OCI-LY7 (cell line): Measurements from ENCODE around the gene MAP2K1. TPM values are rescaled to one million over a fixed set of nuclear protein-coding genes. Genes with fewer than 3 reads are reported as not detected.

Source experiments
- BruUV-seq: library from RNA; stranded (reverse); fragments of 400-500 nt; replicated peaks from 2 replicates; lab custom pipeline; 2021; lab: Mats Ljungman, UMichigan
- CTCF ChIA-PET: fragments of 300-600 bp; sonication (Branson Sonifier 250); formaldehyde crosslinking; loops from one replicate; lab custom pipeline; 2022; ENCODE audit warnings: antibody characterized with exemption; ENCODE audit not compliant: unreplicated experiment; lab: Charles Lee
- POLR2A ChIA-PET: fragments of 300-600 bp; sonication (Branson Sonifier 250); formaldehyde crosslinking; loops from one replicate; lab custom pipeline; 2022; ENCODE audit warnings: antibody characterized with exemption; lab: Charles Lee
- DNase-seq: peaks from one replicate; pipeline ENCODE4 v3.0.0-alpha.2; 2015; ENCODE audit warnings: low spot score
- H2AFZ ChIP-seq: fragments of 200-600 bp; sonication (generic), shearing (Covaris generic); 2 replicates; pipeline ENCODE4 v1.6.1; 2014; ENCODE audit warnings: mild to moderate bottlenecking, antibody characterized with exemption, low read length, moderate library complexity
- H3K27ac ChIP-seq: fragments of 200-600 bp; sonication (generic); 2 replicates; pipeline ENCODE4 v1.5.1; 2014; ENCODE audit warnings: mixed run types, low read depth, mild to moderate bottlenecking, moderate library complexity, low read length, inconsistent platforms; ENCODE audit not compliant: poor library complexity, severe bottlenecking
- H3K36me3 ChIP-seq: fragments of 200-600 bp; sonication (generic); 2 replicates; pipeline ENCODE4 v1.6.1; 2014; ENCODE audit warnings: mild to moderate bottlenecking, antibody characterized with exemption, low read length, moderate library complexity, mixed read lengths; ENCODE audit not compliant: insufficient read depth
- H3K4me1 ChIP-seq: fragments of 200-600 bp; sonication (generic); 2 replicates; pipeline ENCODE4 v1.5.1; 2014; ENCODE audit warnings: mild to moderate bottlenecking, low read length; ENCODE audit not compliant: insufficient read depth, poor library complexity, severe bottlenecking
- H3K4me2 ChIP-seq: fragments of 200-600 bp; sonication (generic); 2 replicates; pipeline ENCODE4 v1.6.1; 2014; ENCODE audit warnings: mild to moderate bottlenecking, low read length
- H3K4me3 ChIP-seq: fragments of 200-600 bp; sonication (generic); 2 replicates; pipeline ENCODE4 v1.5.1; 2014; ENCODE audit warnings: mild to moderate bottlenecking, low read depth, low read length; ENCODE audit not compliant: poor library complexity, severe bottlenecking
- H3K79me2 ChIP-seq: fragments of 200-600 bp; sonication (generic); 2 replicates; pipeline ENCODE4 v1.6.1; 2016; ENCODE audit warnings: low read depth, mild to moderate bottlenecking, low read length, moderate library complexity, mixed read lengths; ENCODE audit not compliant: insufficient read depth
- H3K9me2 ChIP-seq: fragments of 200-600 bp; sonication (generic); 2 replicates; pipeline ENCODE4 v1.6.1; 2016; ENCODE audit warnings: mild to moderate bottlenecking, low read length, mixed read lengths; ENCODE audit not compliant: insufficient read depth
- H3K9me3 ChIP-seq: fragments of 200-600 bp; sonication (generic); 2 replicates; pipeline ENCODE4 v1.6.1; 2014; ENCODE audit warnings: mild to moderate bottlenecking, mixed run types, low read length, mixed read lengths
- H4K20me1 ChIP-seq: fragments of 200-600 bp; sonication (generic); 2 replicates; pipeline ENCODE4 v1.6.1; 2014; ENCODE audit warnings: mild to moderate bottlenecking, antibody characterized with exemption, low read length, moderate library complexity, mixed read lengths; ENCODE audit not compliant: insufficient read depth
- EZH2phosphoT487 ChIP-seq: fragments of 200-600 bp; sonication (generic); IDR thresholded peaks from 2 replicates; pipeline ENCODE4 v1.6.1; 2018; ENCODE audit warnings: low read depth, borderline replicate concordance, mild to moderate bottlenecking, mixed run types, antibody characterized with exemption, low read length, moderate library complexity, mixed read lengths
- intact Hi-C: fragments of 100-400 bp; cut with micrococcal nuclease; formaldehyde crosslinking; loops from one replicate; pipeline ENCODE4 v1.10.0; 2022; ENCODE audit not compliant: unreplicated experiment
- total RNA-seq, 2 experiments: library from RNA; depleted of rRNA in 1 of 2; stranded (reverse); fragments of >200 nt in 1 of 2; shearing (Covaris generic) in 1 of 2; gene quantifications; 2 replicates each; pipeline ENCODE4 v1.2.3, GENCODE V29; 2014 to 2022
- TF ChIP-seq, protein P1 (sequence below): fragments of 200-600 bp; sonication (generic); conservative IDR thresholded peaks from 2 replicates; pipeline ENCODE4 v1.5.1; 2014; ENCODE audit warnings: mild to moderate bottlenecking, antibody characterized with exemption, low read length, moderate library complexity, mixed read lengths

Gene MAP2K1
- total RNA-seq, 2 experiments from 2014 or later, result 37.2 to 95.8 TPM

DNA sequence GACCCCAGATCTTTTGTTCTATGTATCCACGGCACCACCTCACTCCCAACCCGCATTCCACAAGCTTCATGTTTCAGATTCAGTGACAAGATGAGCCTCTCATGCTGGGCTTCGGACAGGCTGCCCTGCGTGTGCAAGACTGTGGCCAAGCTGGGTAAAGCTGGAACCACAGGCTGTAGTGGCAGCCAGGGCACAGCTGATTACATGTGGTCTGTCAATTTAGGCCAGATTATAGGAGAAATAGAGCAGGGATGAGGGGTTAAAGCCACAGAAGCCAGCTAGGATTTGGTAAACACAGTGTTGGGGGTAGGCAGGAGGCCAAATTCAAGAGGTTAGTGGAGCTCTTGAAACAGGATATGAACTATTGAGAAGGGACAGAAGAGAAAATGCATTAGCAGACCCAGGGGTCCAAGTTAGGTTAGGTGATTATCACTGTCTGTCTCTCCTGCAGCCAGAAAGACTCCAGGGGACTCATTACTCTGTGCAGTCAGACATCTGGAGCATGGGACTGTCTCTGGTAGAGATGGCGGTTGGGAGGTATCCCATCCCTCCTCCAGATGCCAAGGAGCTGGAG lies 97.9 kb downstream of the MAP2K1 start:
- CTCF ChIA-PET, result no interaction called here
- H3K4me3 ChIP-seq, result no peak overlapping the region
- DNase-seq, result no peak
- no peaks in the 10 kb centered on the region for H4K20me1 ChIP-seq
- H3K79me2 ChIP-seq, result no peaks in the 10 kb centered on the region
- peaks cover 83% of the 10 kb centered on the region for H3K36me3 ChIP-seq
- H3K27ac ChIP-seq, result no peak overlapping the region
- POLR2A ChIA-PET, result interaction anchor here (0.6 kb wide), 1 partner anchor 103 kb away, joined by 8 read pairs; no protein-coding TSS in a partner anchor
- no peak overlapping the region for H3K4me2 ChIP-seq
- H3K4me1 ChIP-seq, result no peaks in the 10 kb centered on the region
- TF ChIP-seq, protein P1, sequence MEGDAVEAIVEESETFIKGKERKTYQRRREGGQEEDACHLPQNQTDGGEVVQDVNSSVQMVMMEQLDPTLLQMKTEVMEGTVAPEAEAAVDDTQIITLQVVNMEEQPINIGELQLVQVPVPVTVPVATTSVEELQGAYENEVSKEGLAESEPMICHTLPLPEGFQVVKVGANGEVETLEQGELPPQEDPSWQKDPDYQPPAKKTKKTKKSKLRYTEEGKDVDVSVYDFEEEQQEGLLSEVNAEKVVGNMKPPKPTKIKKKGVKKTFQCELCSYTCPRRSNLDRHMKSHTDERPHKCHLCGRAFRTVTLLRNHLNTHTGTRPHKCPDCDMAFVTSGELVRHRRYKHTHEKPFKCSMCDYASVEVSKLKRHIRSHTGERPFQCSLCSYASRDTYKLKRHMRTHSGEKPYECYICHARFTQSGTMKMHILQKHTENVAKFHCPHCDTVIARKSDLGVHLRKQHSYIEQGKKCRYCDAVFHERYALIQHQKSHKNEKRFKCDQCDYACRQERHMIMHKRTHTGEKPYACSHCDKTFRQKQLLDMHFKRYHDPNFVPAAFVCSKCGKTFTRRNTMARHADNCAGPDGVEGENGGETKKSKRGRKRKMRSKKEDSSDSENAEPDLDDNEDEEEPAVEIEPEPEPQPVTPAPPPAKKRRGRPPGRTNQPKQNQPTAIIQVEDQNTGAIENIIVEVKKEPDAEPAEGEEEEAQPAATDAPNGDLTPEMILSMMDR, result no peak
- no peak for TF ChIP-seq EZH2phosphoT487
- no TSS peak for BruUV-seq
- H3K9me3 ChIP-seq, result no peaks in the 10 kb centered on the region
- no peak overlapping the region for H2AFZ ChIP-seq
- no peaks in the 10 kb centered on the region for H3K9me2 ChIP-seq
- intact Hi-C loops, result no loop called here

GRCh38 chr15:66486887-66487286 lies 100.2 kb downstream of the MAP2K1 start:
- POLR2A ChIA-PET, result no interaction called here
- H2AFZ ChIP-seq, result no peak overlapping the region
- intact Hi-C loops, result no loop called here
- CTCF ChIA-PET, result no interaction called here
- H3K9me3 ChIP-seq, result no peaks in the 10 kb centered on the region
- TF ChIP-seq EZH2phosphoT487, result no peak
- TF ChIP-seq, protein P1, result no peak
- H3K9me2 ChIP-seq, result no peaks in the 10 kb centered on the region
- H3K4me3 ChIP-seq, result no peak overlapping the region
- H4K20me1 ChIP-seq, result no peaks in the 10 kb centered on the region
- no TSS peak for BruUV-seq
- H3K4me2 ChIP-seq, result no peak overlapping the region
- H3K79me2 ChIP-seq, result no peaks in the 10 kb centered on the region
- no peak overlapping the region for H3K27ac ChIP-seq
- no peaks in the 10 kb centered on the region for H3K4me1 ChIP-seq
- H3K36me3 ChIP-seq, result peaks cover 93% of the 10 kb centered on the region
- no peak for DNase-seq

DNA sequence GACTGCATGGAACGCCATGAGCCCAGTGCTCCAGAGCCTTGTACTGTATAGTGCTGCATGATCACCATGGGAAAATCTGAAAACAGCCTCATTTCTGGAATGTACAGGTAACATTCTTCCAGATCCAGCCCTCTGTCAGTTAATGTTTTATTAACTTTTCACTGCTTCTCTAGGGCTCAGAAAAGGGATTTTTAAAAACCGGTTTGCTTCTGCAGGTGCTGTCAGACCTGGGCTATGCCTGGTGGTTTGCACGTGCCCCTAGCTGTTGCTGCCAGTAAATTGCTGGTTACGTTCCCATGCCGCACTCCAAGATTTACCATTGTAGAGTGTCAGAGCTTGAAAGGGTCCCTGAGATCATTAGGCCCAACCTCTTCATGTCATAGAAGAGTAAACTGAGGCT lies 101.8 kb downstream of the MAP2K1 start:
- no peak for DNase-seq
- Histone ChIP-seq H3K4me1 (no peaks in the 10 kb centered on the region), H3K9me3 (no peaks in the 10 kb centered on the region), H3K27ac (no peak overlapping the region), H3K4me2 (no peak overlapping the region), H3K36me3 (peaks cover 93% of the 10 kb centered on the region), H4K20me1 (no peaks in the 10 kb centered on the region), H3K4me3 (no peak overlapping the region), H3K79me2 (no peaks in the 10 kb centered on the region), H3K9me2 (no peaks in the 10 kb centered on the region), H2AFZ (no peak overlapping the region)
- ChIA-PET CTCF (no interaction called here), POLR2A (no interaction called here)
- BruUV-seq, result no TSS peak
- intact Hi-C loops, result no loop called here
- no peak for TF ChIP-seq EZH2phosphoT487
- TF ChIP-seq, protein P1, result no peak
